Central memory CD4-positive, alpha-beta T cell (primary cell): ENCODE results near the gene VRK2.
"Not testable (repeated sequence)": the region's sequence is repeated elsewhere in the genome, so short reads cannot be mapped to it uniquely, and the experiment has no call there.

ENCODE experiments used
- DNase-seq: peaks from one replicate; pipeline ENCODE4 v3.0.0; 2022

The VRK2 gene

DNA sequence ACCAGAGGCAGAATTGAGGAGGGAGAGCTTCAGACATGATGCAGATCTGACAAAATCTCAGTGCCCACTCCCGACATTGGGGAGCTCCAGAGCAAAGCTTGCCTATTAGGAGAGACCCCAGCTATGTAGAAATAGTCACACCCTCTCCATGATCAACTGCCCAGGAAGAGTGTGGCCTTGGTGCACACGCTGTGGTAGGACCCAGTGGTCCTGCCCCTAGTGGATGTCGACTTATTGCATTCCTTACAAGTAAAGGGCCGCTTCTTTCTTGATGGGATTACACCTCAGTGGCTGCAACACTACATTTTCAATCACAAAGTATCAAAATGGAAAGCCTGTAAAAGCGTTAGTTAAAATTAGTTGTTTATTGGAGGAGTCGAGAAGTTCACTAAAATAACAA lies 64.2 kb downstream of the VRK2 start:
- no peak for DNase-seq

DNA sequence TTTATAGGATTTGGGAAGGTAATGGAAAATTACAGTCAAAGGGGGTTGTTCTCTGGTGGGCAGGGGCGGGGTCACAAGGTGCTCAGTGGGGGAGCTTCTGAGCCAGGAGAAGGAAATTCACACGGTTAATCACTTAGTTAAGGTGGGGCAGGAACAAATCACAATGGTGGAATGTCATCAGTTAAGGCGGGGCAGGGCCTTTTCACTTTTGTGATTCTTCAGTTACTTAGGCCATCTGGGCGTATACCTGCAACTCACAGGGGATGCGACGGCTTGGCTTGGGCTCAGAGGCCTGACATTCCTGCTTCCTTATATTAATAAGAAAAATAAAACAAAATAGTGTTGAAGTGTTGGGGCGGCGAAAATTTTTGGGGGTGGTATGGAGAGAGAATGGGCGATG lies 67.0 kb downstream of the VRK2 start:
- not testable (repeated sequence) for DNase-seq

DNA sequence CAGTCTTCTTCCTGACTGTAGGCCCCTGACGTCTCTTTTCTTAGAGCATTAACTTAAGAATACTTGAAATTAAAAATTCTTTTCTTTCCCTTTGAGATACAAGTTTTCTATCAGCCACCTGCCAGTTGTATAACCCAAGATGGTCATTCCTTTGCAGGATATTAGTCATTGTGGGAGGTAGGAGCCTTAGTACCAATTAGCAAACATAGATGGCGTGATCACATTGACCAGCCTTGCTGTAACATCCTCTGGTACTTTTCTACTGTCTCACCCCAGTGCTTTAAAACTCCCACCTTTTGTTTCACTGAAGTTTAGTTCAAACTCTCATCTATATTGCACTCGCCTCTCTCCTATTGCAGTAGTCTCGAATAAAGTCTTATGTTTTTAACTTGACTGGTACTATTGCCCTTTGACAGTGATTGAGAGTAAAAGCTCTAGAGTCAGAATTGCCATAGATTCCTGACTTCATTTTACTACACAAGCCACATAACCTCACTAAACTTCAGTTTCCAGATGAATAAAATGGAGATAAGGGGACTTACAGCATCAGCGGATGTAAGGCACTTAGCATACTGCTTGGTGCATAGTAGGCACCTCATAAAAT lies 74.1 kb downstream of the VRK2 start:
- DNase-seq: no peak

DNA sequence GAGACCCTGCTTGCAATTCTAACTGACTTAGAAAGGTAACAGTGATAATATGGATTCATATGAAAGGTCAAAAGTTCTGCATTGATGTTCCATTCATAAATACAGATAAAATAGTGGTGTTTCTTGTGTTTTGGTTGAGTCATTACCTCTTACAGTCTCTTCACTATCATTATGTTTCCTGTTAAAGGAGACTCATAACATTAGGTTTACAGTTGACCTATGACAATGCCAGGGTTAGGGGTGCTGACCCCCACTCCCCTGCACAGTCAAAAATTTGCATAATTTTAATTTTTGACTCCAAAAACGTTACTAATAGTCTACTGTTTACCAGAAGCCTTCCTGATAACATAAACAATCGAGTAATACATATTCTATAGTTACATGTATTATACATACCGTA lies 75.4 kb downstream of the VRK2 start:
- DNase-seq: no peak

DNA sequence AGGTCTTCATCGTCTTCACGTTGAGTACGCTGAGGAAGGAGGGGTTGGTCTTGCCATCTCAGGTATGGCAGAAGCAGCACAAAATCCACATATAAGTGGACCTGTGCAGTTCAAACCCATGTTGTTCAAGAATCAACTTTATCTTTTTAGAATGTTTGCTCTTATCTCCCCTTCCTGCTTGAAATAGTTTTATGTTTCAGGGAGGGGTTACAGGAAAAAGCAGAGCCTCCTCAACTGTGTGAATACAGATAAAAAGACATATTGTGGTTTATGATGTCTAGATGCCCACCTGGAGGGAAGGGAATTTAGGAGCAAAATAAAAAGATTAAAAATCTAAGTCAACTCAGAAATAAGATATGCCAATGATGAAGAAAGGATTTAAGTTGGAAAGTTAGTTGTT lies 75.9 kb downstream of the VRK2 start:
- DNase-seq: no peak

DNA sequence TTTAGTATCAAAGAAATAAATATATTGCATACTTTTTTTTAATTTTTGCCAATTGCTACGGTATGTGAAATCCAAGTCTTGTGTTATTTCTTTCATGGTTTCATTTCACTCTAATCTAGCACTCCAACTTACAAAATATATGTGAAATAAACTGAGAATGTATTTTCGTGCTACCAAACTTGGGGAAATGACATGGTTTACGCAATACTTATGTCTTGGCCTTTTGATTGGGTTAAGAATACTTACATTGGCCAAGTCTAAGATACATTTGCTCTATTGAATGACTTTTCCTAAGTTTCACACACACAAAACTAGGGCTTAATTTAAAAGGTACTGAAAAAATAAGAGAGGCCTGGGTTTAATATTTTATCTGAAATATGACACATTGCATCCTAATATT lies 80.5 kb downstream of the VRK2 start:
- DNase-seq: no peak

DNA sequence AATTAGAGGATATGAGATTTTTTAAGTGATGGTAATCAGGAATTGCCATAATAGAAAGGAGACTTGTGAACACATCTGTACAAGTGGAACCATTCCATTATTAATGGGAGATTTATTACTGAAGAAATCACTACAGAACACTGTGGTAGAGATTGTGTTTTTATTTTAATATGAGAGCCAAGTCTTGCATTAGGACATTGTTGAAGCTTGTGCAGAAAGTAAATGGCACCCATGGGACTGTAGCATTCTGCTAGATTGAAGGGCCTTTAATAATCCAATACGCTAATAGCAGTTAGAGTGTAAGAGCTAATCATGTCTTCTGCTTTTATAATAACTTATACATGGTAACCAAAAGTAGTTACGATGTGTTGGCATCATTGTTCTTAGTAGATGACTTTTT lies 83.6 kb downstream of the VRK2 start:
- no peak for DNase-seq

DNA sequence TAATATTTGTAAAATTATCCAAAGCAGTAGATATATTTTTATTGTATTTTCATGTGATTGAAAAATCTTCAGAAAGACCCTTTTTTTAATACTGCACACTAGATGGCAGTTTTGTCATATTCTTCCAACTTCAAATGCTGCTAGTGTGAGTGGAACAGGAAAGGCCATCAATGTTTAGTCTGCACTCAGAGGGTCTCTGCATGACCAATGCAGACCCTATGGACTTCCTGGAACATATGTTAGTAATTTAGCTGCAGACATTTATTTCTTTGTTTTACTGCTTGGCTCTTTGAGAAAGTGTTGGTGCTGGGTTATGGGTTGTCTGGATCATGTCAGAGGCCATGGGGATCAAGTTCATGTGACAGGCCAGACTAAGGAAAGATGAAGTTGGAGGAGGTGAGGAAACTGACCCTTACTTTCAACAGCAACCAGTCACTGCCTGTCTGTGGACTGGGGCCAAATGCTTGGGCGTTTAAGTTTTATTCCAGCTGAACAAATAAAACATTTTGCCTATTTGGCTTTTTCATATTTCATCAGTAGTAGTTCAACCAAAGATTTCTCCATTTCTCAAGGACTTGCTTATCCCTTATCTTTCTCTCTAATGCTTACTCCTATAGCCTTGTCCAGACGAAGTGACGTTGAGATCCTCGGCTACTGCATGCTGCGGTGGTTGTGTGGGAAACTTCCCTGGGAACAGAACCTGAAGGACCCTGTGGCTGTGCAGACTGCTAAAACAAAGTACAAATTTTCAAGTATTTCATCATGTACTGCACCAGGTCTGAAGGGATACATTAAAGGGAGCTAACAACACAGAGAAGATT lies 84.8 kb downstream of the VRK2 start:
- DNase-seq: no peak

DNA sequence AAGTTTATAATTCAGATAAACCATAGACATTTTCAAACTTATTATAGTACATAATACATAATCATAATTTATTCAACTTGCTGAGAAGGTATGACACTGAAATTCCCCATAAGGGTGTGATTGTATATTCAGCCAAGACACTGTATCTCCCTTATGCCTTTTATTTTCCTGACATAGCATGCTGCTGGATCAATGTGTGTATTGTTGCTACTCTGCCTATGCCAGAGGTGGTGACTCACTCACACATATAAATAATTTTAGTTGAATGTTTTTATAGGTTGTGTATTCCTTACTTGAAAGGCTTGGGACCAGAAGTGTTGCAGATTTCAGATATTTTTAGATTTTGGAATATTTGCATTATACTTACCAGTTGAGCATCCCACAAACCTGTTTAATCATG lies 86.8 kb downstream of the VRK2 start:
- no peak for DNase-seq

DNA sequence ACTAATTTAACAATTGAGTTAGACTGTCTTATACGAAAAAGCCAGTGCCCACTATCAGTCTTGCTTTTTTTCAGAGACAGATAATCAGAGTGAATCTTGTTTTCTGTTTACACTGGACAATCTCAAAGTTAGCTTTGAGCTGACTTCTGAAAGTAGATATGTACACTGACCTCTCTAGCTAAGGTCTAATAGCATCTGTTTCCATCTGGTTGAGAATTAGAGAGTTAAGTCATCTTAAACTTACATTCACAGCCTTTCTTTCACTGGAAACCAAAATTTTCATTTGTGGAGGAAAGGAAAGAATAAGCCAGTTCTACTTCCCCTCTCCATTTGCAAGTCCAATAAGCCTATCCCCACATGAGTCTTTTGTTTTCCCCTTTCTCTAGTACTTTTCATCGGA lies 89.3 kb downstream of the VRK2 start:
- no peak for DNase-seq

DNA sequence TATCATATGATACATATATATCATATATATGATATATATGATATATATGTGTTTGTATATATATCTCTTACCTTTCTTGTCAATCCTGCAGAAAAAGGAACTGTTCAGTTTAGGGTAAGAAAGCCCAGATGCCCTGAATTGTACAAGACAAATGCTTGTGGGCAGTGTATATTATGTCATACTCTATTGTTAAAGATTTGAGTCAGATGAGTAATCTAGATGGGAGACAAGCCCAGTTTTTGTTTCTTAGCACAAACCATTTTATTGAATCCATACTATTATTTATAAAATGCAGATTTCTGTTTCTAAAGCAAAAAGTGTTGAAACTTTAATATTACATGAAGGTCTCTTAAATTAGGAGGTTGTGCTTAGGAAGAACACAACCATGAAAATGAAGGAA lies 90.6 kb downstream of the VRK2 start:
- DNase-seq: no peak

DNA sequence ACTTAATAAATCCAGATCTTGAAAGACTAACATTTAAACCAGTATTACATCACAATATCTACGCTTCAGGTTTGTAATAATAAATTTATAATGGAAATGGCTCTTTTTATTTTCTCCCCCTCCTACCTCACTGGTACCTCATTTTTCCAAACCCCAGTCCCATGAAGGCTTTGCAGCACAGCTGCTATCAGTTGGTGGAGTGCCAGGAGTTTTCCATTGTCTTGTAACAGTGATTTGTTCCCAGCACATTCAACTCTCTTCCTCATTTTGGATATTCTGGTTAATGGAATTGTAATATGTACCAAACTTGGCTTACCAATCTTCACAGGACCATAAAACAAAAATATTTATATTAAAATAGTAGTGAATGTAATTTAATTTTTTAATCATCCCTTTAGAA lies 91.2 kb downstream of the VRK2 start:
- no peak for DNase-seq

DNA sequence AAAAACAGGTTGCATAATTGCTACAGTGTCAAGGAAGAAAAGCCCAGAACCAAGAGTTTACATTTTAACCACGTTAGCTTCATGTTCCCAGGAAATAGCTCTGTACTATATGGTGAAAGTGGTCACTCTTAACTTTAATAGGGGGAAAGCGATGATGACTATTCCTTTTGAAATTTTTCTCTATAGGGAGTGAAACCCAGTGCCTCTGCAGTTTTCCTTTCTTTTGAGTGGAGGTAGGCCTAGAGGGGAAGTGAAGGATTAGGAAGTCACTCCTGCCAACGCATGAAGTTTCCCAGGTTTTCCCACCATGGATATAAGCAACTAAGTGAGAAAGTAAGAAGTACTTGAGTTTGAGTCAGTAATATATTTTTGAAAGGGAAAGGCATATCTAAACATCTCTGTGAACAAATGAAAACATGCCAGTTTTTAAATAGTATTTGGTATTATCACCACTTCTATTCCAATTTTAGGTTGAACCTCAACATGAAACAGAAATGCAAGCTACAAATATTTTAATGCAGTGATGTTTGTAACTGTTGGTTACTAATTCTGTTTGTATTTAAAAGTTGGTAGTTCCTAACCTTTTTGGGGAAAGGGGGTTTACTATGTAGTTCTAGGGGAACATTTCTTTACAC lies 91.9 kb downstream of the VRK2 start:
- no peak for DNase-seq

DNA sequence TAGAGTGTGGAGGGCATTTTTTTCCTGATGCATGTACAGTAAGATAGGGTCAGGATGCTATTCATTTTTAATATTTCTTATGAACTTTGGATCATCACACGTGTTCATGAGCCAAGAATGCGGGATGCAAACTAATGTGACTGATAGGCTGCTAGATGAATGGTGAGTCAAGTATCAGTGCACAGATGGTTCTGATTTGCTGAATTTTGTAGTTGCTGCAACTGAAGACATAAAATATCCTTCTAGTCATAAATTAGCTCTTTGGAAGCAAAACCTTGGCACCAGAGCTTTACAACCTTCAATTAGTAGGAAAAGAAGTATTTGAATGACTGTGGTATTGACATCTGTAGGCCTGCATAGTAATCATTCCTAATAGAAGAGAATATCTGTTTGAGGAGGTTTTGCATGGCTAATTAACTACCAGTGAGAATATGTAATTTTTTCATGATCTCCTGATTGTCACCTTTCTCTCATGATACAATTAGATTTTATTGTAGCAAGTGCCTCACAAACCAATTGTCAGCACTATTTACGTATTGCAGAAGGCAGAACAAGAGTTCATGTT lies 94.0 kb downstream of the VRK2 start:
- no peak for DNase-seq

DNA sequence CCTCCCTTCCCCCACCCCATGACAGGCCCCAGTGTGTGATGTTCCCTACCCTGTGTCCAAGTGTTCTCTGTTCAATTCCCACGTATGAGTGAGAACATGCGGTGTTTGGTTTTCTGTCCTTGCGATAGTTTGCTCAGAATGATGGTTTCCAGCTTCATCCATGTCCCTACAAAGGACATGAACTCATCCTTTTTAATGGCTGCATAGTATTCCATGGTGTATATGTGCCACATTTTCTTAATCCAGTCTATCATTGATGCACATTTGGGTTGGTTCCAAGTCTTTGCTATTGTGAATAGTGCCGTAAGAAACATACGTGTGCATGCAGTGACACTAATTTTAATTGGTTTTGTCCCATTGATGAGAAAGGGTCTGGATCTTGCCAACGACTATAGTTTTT lies 99.2 kb downstream of the VRK2 start:
- DNase-seq: not testable (repeated sequence)

DNA sequence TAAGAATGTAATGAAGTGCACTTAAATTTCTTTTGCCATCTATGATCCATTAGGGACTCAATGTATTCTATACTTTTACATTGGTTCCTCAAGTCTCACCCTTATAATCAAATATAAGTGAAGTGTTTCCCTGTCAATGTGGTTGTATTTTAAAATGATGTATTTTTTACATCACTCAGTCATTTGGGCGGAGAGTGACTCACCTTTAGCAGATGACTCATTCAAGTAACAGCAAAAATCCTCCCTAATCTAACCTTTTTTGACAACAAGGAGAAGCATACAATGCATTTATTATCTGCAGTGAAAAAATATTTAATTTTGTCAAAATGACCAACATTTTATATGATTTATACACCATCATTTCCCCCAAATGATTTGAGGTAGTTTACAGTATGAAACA lies 100.1 kb downstream of the VRK2 start:
- DNase-seq: no peak

DNA sequence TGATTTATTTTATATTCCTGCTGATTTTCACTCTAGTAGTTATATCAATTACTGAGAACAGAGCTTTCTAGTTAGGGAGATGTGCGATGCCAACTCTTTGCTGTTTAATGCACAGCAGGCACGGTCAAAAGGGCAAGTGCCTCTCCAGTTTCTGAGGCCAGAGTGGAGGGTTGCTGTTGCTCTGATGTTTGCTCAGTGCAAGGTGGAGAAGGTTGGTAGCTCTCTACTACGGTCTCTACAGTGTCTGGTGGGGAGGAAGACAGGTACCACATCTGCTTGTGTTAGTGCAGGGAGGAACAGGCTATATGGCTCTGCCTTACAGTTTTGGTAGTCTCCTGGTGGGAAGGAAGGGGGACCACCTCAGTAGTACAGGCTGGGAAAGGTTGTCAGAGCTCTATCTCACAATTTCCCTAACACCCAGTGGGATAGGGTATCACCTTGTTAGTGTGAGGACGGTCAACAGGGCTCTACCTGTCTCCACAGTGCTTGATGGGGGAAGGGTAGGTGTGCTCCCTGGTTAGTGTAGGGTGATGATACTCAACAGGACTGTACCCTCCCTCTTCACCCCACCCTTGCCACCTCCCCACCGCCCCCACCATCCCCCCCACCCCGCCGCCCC lies 108.7 kb downstream of the VRK2 start:
- DNase-seq: no peak

DNA sequence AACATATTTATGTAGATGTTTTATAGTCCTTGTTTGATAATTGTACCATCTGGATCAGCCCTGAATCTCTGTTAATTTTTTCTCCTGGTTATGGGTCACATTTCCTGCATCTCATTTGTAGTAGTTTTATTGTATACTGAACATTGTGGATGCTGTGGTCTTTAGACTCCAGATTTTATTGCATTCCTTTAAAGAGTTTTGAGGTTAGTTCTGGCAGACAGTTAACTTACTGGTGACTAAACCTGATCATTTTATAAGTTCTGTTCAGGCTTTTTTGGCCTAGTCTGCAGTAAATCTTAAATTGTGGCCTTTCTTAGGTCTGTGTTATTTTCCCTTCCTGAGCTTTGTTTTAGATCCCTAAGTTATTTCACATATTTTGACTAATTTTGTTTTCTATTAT lies 110.2 kb downstream of the VRK2 start:
- no peak for DNase-seq

DNA sequence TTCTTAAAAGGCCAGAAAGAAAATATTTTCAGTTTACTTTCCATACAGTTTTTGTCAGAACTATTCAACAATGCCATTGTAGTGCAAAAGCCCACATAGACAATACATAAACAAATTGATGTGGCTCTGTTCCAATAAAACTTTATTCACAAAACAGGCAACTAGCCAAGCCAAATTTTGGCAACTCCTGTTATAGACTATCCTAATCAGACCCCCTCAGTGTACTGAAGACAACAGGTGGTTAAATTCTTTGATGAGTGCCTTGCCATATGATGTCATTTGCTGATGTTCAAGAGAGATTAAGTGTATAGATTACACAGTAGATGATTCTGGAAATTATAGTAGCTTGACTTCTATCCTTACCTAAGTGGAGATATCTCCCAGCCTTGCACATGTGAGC lies 111.1 kb downstream of the VRK2 start:
- DNase-seq: no peak

DNA sequence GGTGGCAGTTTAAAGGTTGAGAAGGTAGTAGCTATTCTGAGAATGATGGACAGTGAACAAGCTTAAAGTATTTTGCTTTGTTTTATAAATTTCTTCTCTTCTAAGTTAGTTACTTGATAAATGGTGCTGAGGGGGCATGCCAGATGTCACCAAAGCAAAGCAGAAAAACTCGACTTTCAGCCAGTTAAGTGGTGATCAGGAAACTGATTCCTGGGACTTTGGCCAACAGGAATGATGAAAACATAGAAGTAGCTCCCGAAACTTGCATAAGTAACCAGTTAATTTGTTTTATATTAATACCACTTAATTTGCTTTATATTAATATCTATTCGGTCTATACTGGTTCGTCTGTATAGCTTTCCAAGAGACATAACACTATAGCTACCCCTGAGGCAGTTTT lies 111.9 kb downstream of the VRK2 start:
- no peak for DNase-seq

DNA sequence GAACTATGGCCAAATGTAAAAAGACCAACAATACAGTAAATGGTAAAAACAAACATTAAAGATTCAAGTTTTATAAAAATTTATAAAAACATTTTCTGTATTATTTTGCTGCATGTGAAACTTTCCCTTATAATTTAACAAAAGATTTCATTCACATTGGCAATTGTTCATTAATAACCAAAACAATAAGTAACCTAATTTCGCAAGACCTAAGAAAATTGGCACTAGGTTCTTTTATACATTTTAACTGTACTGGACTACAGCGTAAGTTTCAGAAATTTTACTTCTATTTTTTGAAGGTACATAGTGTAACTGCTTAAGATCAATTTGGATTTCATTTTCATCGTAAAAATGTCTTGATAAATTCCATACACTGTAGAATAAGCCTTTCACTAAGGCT lies 117.3 kb downstream of the VRK2 start:
- DNase-seq: no peak

DNA sequence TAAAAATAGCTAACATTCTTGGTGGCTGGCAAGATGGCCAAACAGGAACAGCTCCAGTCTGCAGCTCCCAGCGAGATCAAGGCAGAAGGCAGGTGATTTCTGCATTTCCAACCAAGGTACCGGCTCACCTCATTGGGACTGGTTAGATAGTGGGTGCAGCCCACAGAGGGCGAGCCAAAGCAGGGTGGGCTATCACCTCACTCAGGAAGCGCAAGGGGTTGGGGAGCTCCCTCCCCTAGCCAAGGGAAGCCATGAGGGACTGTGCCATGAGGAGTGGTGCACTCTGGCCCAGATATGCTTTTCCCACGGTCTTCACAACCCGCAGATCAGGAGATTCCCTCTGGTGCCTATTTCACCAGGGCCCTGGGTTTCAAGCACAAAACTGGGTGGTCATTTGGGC lies 121.5 kb downstream of the VRK2 start:
- not testable (repeated sequence) for DNase-seq

DNA sequence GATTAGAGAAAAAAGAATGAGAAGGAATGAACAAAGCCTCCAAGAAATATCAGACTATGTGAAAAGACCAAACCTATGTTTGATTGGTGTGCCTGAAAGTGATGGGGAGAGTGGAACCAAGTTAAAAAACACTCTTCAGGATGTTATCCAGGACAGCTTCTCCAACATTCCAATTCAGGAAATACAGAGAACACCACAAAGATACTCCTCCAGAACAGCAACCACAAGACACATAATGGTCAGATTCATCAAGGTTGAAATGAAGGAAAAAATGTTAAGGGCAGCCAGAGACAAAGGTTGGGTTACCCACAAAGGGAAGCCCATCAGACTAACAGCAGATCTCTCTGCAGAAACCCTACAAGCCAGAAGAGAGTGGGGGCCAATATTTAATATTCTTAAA lies 123.2 kb downstream of the VRK2 start:
- not testable (repeated sequence) for DNase-seq
